Esophagus squamous epithelium (tissue), 4 donors: Measurements from ENCODE around the gene CYREN.

ENCODE experiments used
- CTCF ChIP-seq, 6 experiments: fragments of 450-650 bp in 4 of 6; fragments of 200-600 bp in 2 of 6; sonication (generic) in 2 of 6; IDR thresholded peaks; one replicate each; pipeline ENCODE4 v1.5.1; 2016 to 2019; ENCODE audit warnings: antibody characterized with exemption in 6 of 6, mild to moderate bottlenecking in 4 of 6, moderate library complexity in 4 of 6
- POLR2A ChIP-seq, 4 donors: fragments of 450-650 bp; IDR thresholded peaks; one replicate each; pipeline ENCODE4 v1.6.1; 2017; ENCODE audit warnings: antibody characterized with exemption in 4 of 4, mild to moderate bottlenecking in 4 of 4, moderate library complexity in 3 of 4

GRCh38 chr7:135213831-135214230 lies 43.3 kb upstream of the CYREN start:
- TF ChIP-seq CTCF (IDR thresholded peaks at IDR 0.05) (no peak), POLR2A (IDR thresholded peaks at IDR 0.05) (no peak)
